Mesenteric fat pad (tissue), 1 donor: ENCODE measurements around the gene PIN1. TPM values are rescaled to one million over a fixed set of nuclear protein-coding genes. Genes with fewer than 3 reads are reported as not detected.
"Not testable (repeated sequence)": the region's sequence is repeated elsewhere in the genome, so short reads cannot be mapped to it uniquely, and the experiment has no call there.

ENCODE experiments used
- DNase-seq: peaks from one replicate; pipeline ENCODE4 v3.0.0-alpha.2; 2020; ENCODE audit warnings: low spot score
- long read RNA-seq: library from polyadenylated mRNA; unstranded; transcript quantifications from one replicate; pipeline ENCODE4 v2.0.0, GENCODE V29; 2020
- total RNA-seq: library from RNA; stranded (reverse); fragmentation: NEBNext Ultra II Directional; extraction: Animal tissue kit (Norgen Biotek cat#: 25700); gene quantifications from one replicate; pipeline ENCODE4 v1.2.1, GENCODE V29; 2021
- donor health status: DM: yes; HTN: yes; CAD: no.

Gene PIN1
- 52.0 TPM for total RNA-seq
- long read RNA-seq, full-length matches to known transcripts: 75 of 87 reads
- long read RNA-seq, partial matches to known transcripts: 6 of 87 reads
- long read RNA-seq, other reads (novel, unspliced or antisense): 6 of 87 reads

- DNase-seq: peak; percentile 99
These were observed at the start of gene PIN1 for GRCh38 chr19:9834726-9835506. TSS of gene PIN1 (plus strand) at chr19:9835318. CDS start at chr19:9835345, 27 bp downstream.

- peak; percentile 98 for DNase-seq
These were observed 49.5 kb upstream of the PIN1 start for GRCh38 chr19:9785367-9786331.

GRCh38 chr19:9786342-9786741 lies 48.8 kb upstream of the PIN1 start:
- DNase-seq: no peak

GRCh38 chr19:9786819-9787218 lies 48.3 kb upstream of the PIN1 start:
- no peak for DNase-seq

GRCh38 chr19:9788604-9789003 lies 46.5 kb upstream of the PIN1 start:
- not testable (repeated sequence) for DNase-seq

- no peak for DNase-seq
These were observed 46.1 kb upstream of the PIN1 start for GRCh38 chr19:9789066-9789465.

GRCh38 chr19:9789579-9789978 lies 45.5 kb upstream of the PIN1 start:
- DNase-seq: not testable (repeated sequence)

GRCh38 chr19:9791073-9791367 lies 44.1 kb upstream of the PIN1 start:
- not testable (repeated sequence) for DNase-seq

GRCh38 chr19:9791552-9792205 lies 43.4 kb upstream of the PIN1 start:
- peak; percentile 97 for DNase-seq

- DNase-seq: peak; percentile 96
These were observed 42.7 kb upstream of the PIN1 start for GRCh38 chr19:9792206-9793070.

GRCh38 chr19:9793071-9793591 lies 42.0 kb upstream of the PIN1 start:
- DNase-seq: peak; percentile 91

GRCh38 chr19:9796113-9796773 lies 38.9 kb upstream of the PIN1 start:
- no peak for DNase-seq

- DNase-seq: no peak
These were observed 37.2 kb upstream of the PIN1 start for GRCh38 chr19:9797871-9798270.

GRCh38 chr19:9799162-9799561 lies 36.0 kb upstream of the PIN1 start:
- no peak for DNase-seq

- no peak for DNase-seq
These were observed 33.1 kb upstream of the PIN1 start for GRCh38 chr19:9801976-9802375.

- no peak for DNase-seq
These were observed 28.3 kb upstream of the PIN1 start for GRCh38 chr19:9806803-9807202.

GRCh38 chr19:9808855-9809824 lies 26.0 kb upstream of the PIN1 start:
- DNase-seq: no peak

- DNase-seq: no peak
These were observed 24.0 kb upstream of the PIN1 start for GRCh38 chr19:9811139-9811538.
